HG02571 (cell line): ENCODE results near the gene SUSD2.
"Not testable (repeated sequence)": the region's sequence is repeated elsewhere in the genome, so short reads cannot be mapped to it uniquely, and the experiment has no call there.

Experiments used
- ATAC-seq: cut with Tn5 transposase; IDR thresholded peaks from one replicate; pipeline ENCODE4 v1.9.1; 2021; ENCODE audit warnings: mild to moderate bottlenecking, moderate library complexity; ENCODE audit not compliant: unreplicated experiment

The SUSD2 gene

DNA sequence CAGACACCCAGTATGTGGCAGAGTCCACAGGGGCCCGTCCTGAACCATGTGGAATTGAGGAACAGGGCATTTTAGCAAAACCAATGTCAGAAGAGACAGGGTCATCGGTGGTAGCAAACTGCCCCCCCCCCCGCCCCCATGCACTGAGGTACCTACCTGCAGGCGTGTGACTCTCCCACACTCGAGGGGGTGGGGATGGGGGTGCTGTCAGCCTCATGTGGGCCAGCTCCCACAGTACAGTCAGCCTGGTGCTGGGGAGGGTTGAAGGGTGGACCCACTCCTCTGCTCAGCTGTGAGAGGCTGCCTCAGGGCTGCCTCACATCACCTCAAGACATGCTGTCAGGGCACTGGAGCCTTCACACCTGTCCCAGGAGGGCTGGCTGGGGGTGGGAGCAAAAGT lies 10.7 kb upstream of the SUSD2 start:
- no peak for ATAC-seq

DNA sequence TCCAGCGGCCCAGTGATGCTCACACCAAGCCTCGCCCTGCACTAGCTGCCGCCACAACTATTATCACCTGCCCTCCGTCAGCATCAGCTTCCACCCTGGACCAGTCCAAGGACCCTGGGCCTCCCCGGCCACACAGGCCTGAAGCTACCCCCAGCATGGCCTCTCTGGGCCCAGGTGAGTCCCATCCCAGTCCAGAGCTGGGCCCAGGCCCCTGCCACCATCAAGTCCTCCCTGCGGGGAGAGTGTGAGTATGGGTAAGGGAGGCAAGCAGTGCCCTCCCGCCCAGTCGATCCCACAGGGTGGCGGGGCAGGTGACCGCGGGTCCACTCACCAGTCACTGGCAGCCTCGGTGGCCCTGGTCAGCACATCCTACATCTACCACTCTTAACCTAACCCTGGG lies 9.5 kb upstream of the SUSD2 start:
- ATAC-seq, result no peak

- ATAC-seq, result no peak
Measured at GRCh38 chr22:24175160-24175808, 6.0 kb upstream of the SUSD2 start.

- ATAC-seq, result no peak
Measured at GRCh38 chr22:24176040-24176439, 5.2 kb upstream of the SUSD2 start.

- ATAC-seq, result no peak
Measured at GRCh38 chr22:24176630-24177029, 4.7 kb upstream of the SUSD2 start.

- no peak for ATAC-seq
Measured at GRCh38 chr22:24177045-24177444, 4.2 kb upstream of the SUSD2 start.

GRCh38 chr22:24177456-24177855 lies 3.8 kb upstream of the SUSD2 start:
- no peak for ATAC-seq

- ATAC-seq, result no peak
Measured at GRCh38 chr22:24178021-24178431, 3.3 kb upstream of the SUSD2 start.

DNA sequence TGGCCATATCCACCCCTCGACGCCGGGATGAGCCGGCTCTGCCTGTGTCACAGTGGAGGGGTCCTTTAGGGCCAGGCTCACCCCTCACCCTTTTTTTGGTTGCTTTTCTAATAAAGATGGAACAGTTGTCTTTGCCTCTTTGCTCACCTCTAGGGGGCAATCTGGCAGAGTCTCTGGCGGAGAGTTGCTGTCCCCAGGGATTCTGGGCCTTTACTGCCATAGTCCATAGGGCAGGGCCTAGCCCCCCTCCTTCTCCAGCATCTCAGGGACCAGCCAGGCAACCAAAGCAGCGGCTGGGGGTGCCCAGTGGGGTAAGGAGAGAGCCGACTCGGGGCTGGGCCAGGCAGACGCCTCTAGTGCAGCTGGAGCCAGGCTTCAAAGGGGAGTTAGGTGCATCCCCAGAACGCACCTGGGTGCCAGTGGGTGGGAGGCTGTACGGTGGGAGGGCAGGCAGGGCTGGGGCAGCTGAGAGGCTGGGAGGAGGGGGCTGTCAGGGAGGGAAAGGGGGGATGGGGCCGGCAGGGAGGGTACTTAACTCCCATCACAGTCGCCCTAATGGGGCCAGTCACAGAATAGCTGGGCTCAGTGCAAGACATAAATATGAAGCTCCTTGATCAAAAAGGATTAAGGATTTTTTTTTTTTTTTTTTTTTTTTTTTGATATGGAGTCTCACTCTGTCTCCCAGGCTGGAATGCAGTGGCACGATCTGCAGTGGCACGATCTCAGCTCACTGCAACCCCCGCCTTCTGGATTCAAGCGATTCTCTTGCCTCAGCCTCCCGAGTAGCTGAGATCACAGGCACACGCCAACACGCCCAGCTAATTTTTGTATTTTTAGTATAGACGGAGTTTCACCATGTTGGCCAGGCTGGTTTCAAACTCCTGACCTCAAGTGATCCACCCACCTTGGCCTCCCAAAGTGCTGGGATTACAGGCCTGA lies 2.5 kb upstream of the SUSD2 start:
- ATAC-seq, result no peak

GRCh38 chr22:24179478-24180210 lies 1.6 kb upstream of the SUSD2 start:
- no peak for ATAC-seq

- no peak for ATAC-seq
Measured at GRCh38 chr22:24180316-24181087, 785 bp upstream of the SUSD2 start.

DNA sequence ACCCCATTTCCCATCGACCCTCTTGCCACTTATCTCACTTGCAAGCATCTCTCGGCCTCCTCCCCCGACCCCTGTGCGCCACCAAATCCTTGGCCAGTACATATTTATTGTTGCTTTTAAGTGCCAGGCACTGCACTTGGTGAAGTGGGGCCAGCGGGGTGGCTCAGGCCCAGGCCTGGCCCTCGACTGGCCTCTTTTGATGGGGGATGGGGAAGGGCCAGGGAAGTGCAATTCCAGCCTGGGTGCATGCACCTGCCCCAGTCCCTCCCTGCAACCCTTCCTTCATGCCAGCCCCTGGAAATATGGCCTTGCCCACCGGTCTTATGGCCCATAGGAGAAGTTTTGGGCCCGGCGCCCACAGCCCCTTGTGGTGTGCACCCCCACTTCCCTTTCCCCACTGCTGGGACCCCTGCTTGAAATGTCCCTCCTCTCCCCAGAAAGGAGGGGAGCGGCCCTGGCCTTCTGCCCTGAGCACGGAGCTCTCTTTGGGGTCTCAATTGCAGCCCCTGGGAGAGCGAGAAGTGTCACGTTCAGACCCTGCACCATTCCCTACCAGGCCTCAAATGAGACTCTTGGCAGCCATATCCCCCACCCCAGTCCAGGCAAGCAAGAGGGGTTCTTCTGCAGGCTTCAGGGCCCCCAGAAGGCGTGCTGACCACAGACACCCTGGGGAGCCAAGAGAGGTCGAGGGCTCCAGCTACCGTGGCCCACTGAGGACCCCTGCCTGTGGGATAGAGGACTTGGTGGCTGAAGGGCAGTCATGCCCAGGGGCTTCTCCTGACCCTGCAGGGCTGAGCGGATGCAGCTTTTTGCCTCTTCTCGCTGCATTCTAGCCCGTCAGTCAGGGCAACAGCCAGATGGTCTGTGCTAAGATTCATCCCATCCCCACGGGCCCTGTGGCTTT lies 961 bp downstream of the SUSD2 start:
- ATAC-seq, result no peak

GRCh38 chr22:24182900-24183246 lies 1.6 kb downstream of the SUSD2 start:
- not testable (repeated sequence) for ATAC-seq

- no peak for ATAC-seq
Measured at GRCh38 chr22:24183321-24184031, 2.2 kb downstream of the SUSD2 start.

- no peak for ATAC-seq
Measured at GRCh38 chr22:24184057-24184798, 2.9 kb downstream of the SUSD2 start.

- ATAC-seq, result no peak
Measured at GRCh38 chr22:24185001-24185500, 3.8 kb downstream of the SUSD2 start.

DNA sequence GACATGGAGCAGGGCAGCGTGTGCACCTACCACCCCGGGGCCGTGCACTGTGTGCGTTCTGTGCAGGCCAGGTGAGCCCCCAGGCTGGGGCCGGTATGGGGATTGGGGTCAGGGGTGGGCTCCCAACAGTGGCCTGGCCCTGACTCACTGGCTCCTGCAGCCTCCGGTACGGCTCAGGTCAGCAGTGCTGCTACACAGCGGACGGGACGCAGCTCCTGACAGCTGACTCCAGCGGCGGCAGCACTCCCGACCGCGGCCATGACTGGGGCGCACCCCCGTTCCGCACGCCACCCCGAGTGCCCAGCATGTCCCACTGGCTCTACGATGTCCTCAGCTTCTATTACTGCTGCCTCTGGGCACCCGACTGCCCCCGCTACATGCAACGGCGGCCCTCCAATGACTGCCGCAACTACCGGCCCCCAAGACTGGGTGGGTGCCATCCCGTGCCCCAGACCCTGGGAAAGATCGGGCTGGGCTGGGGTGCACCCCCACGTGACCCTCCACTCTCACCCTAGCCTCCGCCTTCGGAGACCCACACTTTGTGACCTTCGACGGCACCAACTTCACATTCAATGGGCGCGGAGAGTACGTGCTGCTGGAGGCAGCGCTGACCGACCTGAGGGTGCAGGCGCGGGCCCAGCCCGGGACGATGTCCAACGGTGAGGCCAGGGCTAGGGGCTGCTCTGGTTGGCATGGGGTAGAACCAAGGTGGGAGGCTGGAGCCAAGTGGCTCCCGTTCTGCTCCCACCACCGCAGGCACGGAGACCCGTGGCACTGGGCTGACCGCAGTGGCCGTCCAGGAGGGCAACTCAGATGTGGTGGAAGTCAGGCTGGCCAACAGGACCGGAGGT lies 4.4 kb downstream of the SUSD2 start:
- ATAC-seq, result no peak
